Activated CD8-positive, alpha-beta T cell treated with anti-CD3 and anti-CD28 coated beads for 36 hours (primary cell): ENCODE results near the gene FOXP1. TPM values are rescaled to one million over a fixed set of nuclear protein-coding genes. Genes with fewer than 3 reads are reported as not detected.

ENCODE experiments used
- ATAC-seq: fragments of 200-7000 bp; cut with Tn5 transposase; one replicate; pipeline ENCODE4 v1.10.0; 2021; ENCODE audit warnings: mild to moderate bottlenecking, moderate library complexity
- CTCF ChIA-PET: fragments of 350-600 bp; sonication (Branson Sonifier 250); formaldehyde crosslinking; loops from one replicate; lab custom pipeline; 2021; ENCODE audit warnings: antibody characterized with exemption; lab: Charles Lee
- POLR2A ChIA-PET: fragments of 350-600 bp; sonication (Branson Sonifier 250); formaldehyde crosslinking; loops from one replicate; lab custom pipeline; 2021; ENCODE audit warnings: antibody characterized with exemption; lab: Charles Lee
- DNase-seq: peaks from one replicate; pipeline ENCODE4 v3.0.0-alpha.2; 2020
- H3K27ac Mint-ChIP-seq: one replicate; pipeline ENCODE4 v1.8.0; 2021; ENCODE audit warnings: mild to moderate bottlenecking, mixed read lengths
- H3K27me3 Mint-ChIP-seq: one replicate; pipeline ENCODE4 v1.8.0; 2021; ENCODE audit warnings: mixed read lengths
- H3K36me3 Mint-ChIP-seq: one replicate; pipeline ENCODE4 v1.8.0; 2021; ENCODE audit warnings: low read depth, mixed read lengths
- H3K4me1 Mint-ChIP-seq: one replicate; pipeline ENCODE4 v1.8.0; 2021; ENCODE audit warnings: low read depth, mixed read lengths
- H3K4me3 Mint-ChIP-seq: one replicate; pipeline ENCODE4 v1.8.0; 2021; ENCODE audit warnings: mild to moderate bottlenecking, moderate library complexity, mixed read lengths
- H3K9me3 Mint-ChIP-seq: one replicate; pipeline ENCODE4 v1.8.0; 2021; ENCODE audit warnings: mixed read lengths
- CTCF ChIP-seq: fragments of 200-600 bp; IDR thresholded peaks from one replicate; pipeline ENCODE4 v1.8.0; 2022; ENCODE audit warnings: antibody characterized with exemption, mild to moderate bottlenecking
- intact Hi-C: fragments of 100-400 bp; cut with micrococcal nuclease; formaldehyde crosslinking; loops from one replicate; pipeline ENCODE4 v1.10.0; 2022
- total RNA-seq, 2 experiments: library from RNA; stranded (reverse); gene quantifications; one replicate each; pipeline ENCODE4 v1.2.3, GENCODE V29; 2021

FOXP1 gene
- total RNA-seq, 2 experiments from 2014 or later = 145 to 153 TPM

- H3K27ac Mint-ChIP-seq = no peak overlapping the region
- DNase-seq = no peak
- peaks cover 2% of the 10 kb centered on the region for H3K9me3 Mint-ChIP-seq
- no peaks in the 10 kb centered on the region for H3K27me3 Mint-ChIP-seq
- no peak for ATAC-seq
- no peak for TF ChIP-seq CTCF
- no peaks in the 10 kb centered on the region for H3K4me1 Mint-ChIP-seq
- ChIA-PET POLR2A (interaction anchor here (1.8 kb wide), 1 partner anchor 24 kb away, joined by 5 read pairs; the partner anchor contains the start of gene FOXP1), CTCF (no interaction called here)
- H3K4me3 Mint-ChIP-seq = no peak overlapping the region
- H3K36me3 Mint-ChIP-seq = peaks cover 18% of the 10 kb centered on the region
- intact Hi-C loops = no loop called here
Observed at GRCh38 chr3:71559021-71559420, 24.5 kb downstream of the FOXP1 start.

- DNase-seq (no peak), ATAC-seq (no peak)
- no peak for TF ChIP-seq CTCF
- peaks cover 3% of the 10 kb centered on the region for H3K4me1 Mint-ChIP-seq
- no peak overlapping the region for H3K4me3 Mint-ChIP-seq
- CTCF ChIA-PET = interaction anchor here (0.9 kb wide), 1 partner anchor 26 kb away, joined by 3 read pairs; no protein-coding TSS in a partner anchor
- no peaks in the 10 kb centered on the region for H3K9me3 Mint-ChIP-seq
- POLR2A ChIA-PET = interaction anchor here (0.6 kb wide), 1 partner anchor 645 kb away, joined by 3 read pairs; no protein-coding TSS in a partner anchor
- no peaks in the 10 kb centered on the region for H3K27me3 Mint-ChIP-seq
- H3K36me3 Mint-ChIP-seq = peaks cover 3% of the 10 kb centered on the region
- H3K27ac Mint-ChIP-seq = no peak overlapping the region
- intact Hi-C loops = no loop called here
Observed at GRCh38 chr3:71554649-71555048, 28.9 kb downstream of the FOXP1 start.

- Mint-ChIP-seq H3K36me3 (no peaks in the 10 kb centered on the region), H3K9me3 (no peaks in the 10 kb centered on the region), H3K27me3 (no peaks in the 10 kb centered on the region), H3K27ac (no peak overlapping the region), H3K4me1 (peaks cover 5% of the 10 kb centered on the region), H3K4me3 (no peak overlapping the region)
- CTCF ChIA-PET = no interaction called here
- TF ChIP-seq CTCF = no peak
- DNase-seq (no peak), ATAC-seq (no peak)
- POLR2A ChIA-PET = no interaction called here
- intact Hi-C loops = no loop called here
Observed at GRCh38 chr3:71551311-71551919, 32.1 kb downstream of the FOXP1 start.

GRCh38 chr3:71549951-71550350 is 33.6 kb downstream of the FOXP1 start:
- peaks cover 7% of the 10 kb centered on the region for H3K4me1 Mint-ChIP-seq
- no peak overlapping the region for H3K27ac Mint-ChIP-seq
- DNase-seq (no peak), ATAC-seq (no peak)
- ChIA-PET CTCF (no interaction called here), POLR2A (interaction anchor here (0.6 kb wide), 1 partner anchor 30 kb away, joined by 3 read pairs; no protein-coding TSS in a partner anchor)
- TF ChIP-seq CTCF = no peak
- intact Hi-C loops = no loop called here
- no peak overlapping the region for H3K4me3 Mint-ChIP-seq
- no peaks in the 10 kb centered on the region for H3K27me3 Mint-ChIP-seq
- H3K9me3 Mint-ChIP-seq = no peaks in the 10 kb centered on the region
- no peaks in the 10 kb centered on the region for H3K36me3 Mint-ChIP-seq

GRCh38 chr3:71548705-71549384 is 34.7 kb downstream of the FOXP1 start:
- Mint-ChIP-seq H3K27me3 (peaks cover 2% of the 10 kb centered on the region), H3K9me3 (no peaks in the 10 kb centered on the region), H3K4me3 (no peak overlapping the region), H3K4me1 (peaks cover 12% of the 10 kb centered on the region), H3K36me3 (no peaks in the 10 kb centered on the region), H3K27ac (no peak overlapping the region)
- intact Hi-C loops = no loop called here
- ChIA-PET POLR2A (interaction anchor here (0.6 to 0.7 kb wide), 3 partner anchors 288 to 1430 kb away, joined by 3 to 4 read pairs (median 3); no protein-coding TSS in a partner anchor), CTCF (no interaction called here)
- TF ChIP-seq CTCF = no peak
- DNase-seq (no peak), ATAC-seq (no peak)
